ENCODE data around the gene IDH2. TPM values are rescaled to one million over a fixed set of nuclear protein-coding genes. Genes with fewer than 3 reads are reported as not detected.

IDH2 gene
- total and polyA plus RNA-seq, 2 donors (not counting 3 experiments of a cell fraction or from before 2014, with no cell fraction given) = 123 to 127 TPM

- FAIRE-seq = no peak
These were observed 1.5 kb upstream of the IDH2 start for GRCh38 chr15:90103701-90104329.

More at GRCh38 chr15:90103701-90104329, 1.5 kb upstream of the IDH2 start:
- intact Hi-C loops (cut with micrococcal nuclease) = loop anchor here (5.0 kb wide), 1 partner anchor 128 kb away; the partner anchor contains the start of genes CIB1 and GDPGP1
- no peak for DNase-seq (ENCODE audit: low read depth, low spot score)
- no peak overlapping the region for H3K4me3 ChIP-seq (replicated peaks in 1 of 3; ENCODE audit: insufficient read depth in 1 of 3, low read depth in 1 of 3, low read length in 3 of 3)
- no peaks in the 10 kb centered on the region for H3K9me3 ChIP-seq (replicated peaks; ENCODE audit: control insufficient read depth, insufficient read depth, low read length)
- H3K4me2 ChIP-seq (ENCODE audit: insufficient read depth, low read length) = no peak overlapping the region
- H3K9me1 ChIP-seq (replicated peaks; ENCODE audit: control insufficient read depth, extremely low read depth, insufficient read depth, low read length) = no peaks in the 10 kb centered on the region
- no peak overlapping the region for H3K27ac ChIP-seq (ENCODE audit: insufficient read depth, low read depth, low read length)
- peaks cover 26% of the 10 kb centered on the region for H3K4me1 ChIP-seq (ENCODE audit: control insufficient read depth, extremely low read depth, insufficient read depth, low read length)
- H4K20me1 ChIP-seq (replicated peaks; ENCODE audit: control insufficient read depth, extremely low read depth, insufficient read depth, low read length) = no peaks in the 10 kb centered on the region
- H2AFZ ChIP-seq (ENCODE audit: low read depth, low read length) = no peak overlapping the region
- TF ChIP-seq JUN (IDR thresholded peaks at IDR 0.05; ENCODE audit: borderline replicate concordance, insufficient read depth, insufficient read length, low read depth) (no peak), GATA2 (IDR thresholded peaks at IDR 0.05; ENCODE audit: insufficient read depth, insufficient read length, low read depth, low read length) (no peak), FOS (IDR thresholded peaks at IDR 0.05; ENCODE audit: borderline replicate concordance, insufficient read depth, low read length) (no peak), EZH2 (IDR thresholded peaks at IDR 0.05; ENCODE audit: borderline replicate concordance, low read depth, low read length, severe bottlenecking) (no peak), MYC (IDR thresholded peaks at IDR 0.05; ENCODE audit: low read depth, low read length) (no peak), POLR2AphosphoS5 (IDR thresholded peaks at IDR 0.05; ENCODE audit: insufficient read depth, low read depth, low read length) (no peak), CTCF (IDR thresholded peaks at IDR 0.05; ENCODE audit: extremely low read depth in 1 of 2, insufficient read depth in 1 of 2, low read depth in 1 of 2, low read length in 2 of 2) (no peak), POLR2A (IDR thresholded peaks at IDR 0.05; ENCODE audit: low read depth, low read length) (no peak), MAX (IDR thresholded peaks at IDR 0.05; ENCODE audit: insufficient read depth, insufficient read length) (no peak)
- no TSS peak for BruUV-seq (replicated peaks)
- H3K79me2 ChIP-seq (ENCODE audit: control insufficient read depth, insufficient read depth, low read length) = peaks cover 18% of the 10 kb centered on the region
- ChIA-PET POLR2A (no interaction called here), CTCF (interaction anchor here (3.4 kb wide), 1 partner anchor 17 kb away, joined by 25 read pairs; no protein-coding TSS in a partner anchor)
- no peaks in the 10 kb centered on the region for H3K36me3 ChIP-seq (ENCODE audit: control insufficient read depth in 2 of 2, extremely low read depth in 1 of 2, insufficient read depth in 2 of 2, low read length in 2 of 2)
- dilution Hi-C loops (cut with MboI; ENCODE audit: extremely low pct_ligation_motif_present, low sequenced_read_pairs) = no loop called here
- no peaks in the 10 kb centered on the region for H3K27me3 ChIP-seq (ENCODE audit: control insufficient read depth in 2 of 2, insufficient read depth in 2 of 2, low read length in 2 of 2)
- no peak overlapping the region for H3K9ac ChIP-seq (replicated peaks; ENCODE audit: extremely low read depth, insufficient read depth, low read length)

Data from endothelial cell of umbilical vein (primary cell).